ENCODE results near the gene ID1.
"Not testable (repeated sequence)": the region's sequence is repeated elsewhere in the genome, so short reads cannot be mapped to it uniquely, and the experiment has no call there.

Gene ID1

GRCh38 chr20:31637660-31638059, 32.6 kb downstream of the ID1 start, which contains the start of gene COX4I2:
TSS of gene COX4I2 (plus strand) at chr20:31637912. CDS start at chr20:31639018, 1,106 bp downstream.
- DNase-seq (ENCODE audit: low read depth) = no peak

GRCh38 chr20:31638317-31638716, 33.2 kb downstream of the ID1 start:
- no peak for DNase-seq (ENCODE audit: low read depth)

- no peak for DNase-seq (ENCODE audit: low read depth)
Measured at GRCh38 chr20:31638816-31639215, 33.7 kb downstream of the ID1 start.

GRCh38 chr20:31640259-31640658, 35.2 kb downstream of the ID1 start:
- no peak for DNase-seq (ENCODE audit: low read depth)

- no peak for DNase-seq (ENCODE audit: low read depth)
Measured at GRCh38 chr20:31641391-31641790, 36.3 kb downstream of the ID1 start.

- DNase-seq (ENCODE audit: low read depth) = no peak
Measured at GRCh38 chr20:31642837-31643236, 37.7 kb downstream of the ID1 start.

GRCh38 chr20:31643522-31643921, 38.4 kb downstream of the ID1 start:
- DNase-seq (ENCODE audit: low read depth) = no peak

GRCh38 chr20:31644701-31645100, 39.6 kb downstream of the ID1 start:
- DNase-seq (ENCODE audit: low read depth) = no peak

GRCh38 chr20:31648104-31648503, 43.0 kb downstream of the ID1 start:
- DNase-seq (ENCODE audit: low read depth) = not testable (repeated sequence)

- no peak for DNase-seq (ENCODE audit: low read depth)
Measured at GRCh38 chr20:31652917-31653396, 47.9 kb downstream of the ID1 start.

- DNase-seq (ENCODE audit: low read depth) = no peak
Measured at GRCh38 chr20:31653561-31653960, 48.5 kb downstream of the ID1 start.

- no peak for DNase-seq (ENCODE audit: low read depth)
Measured at GRCh38 chr20:31654534-31654933, 49.4 kb downstream of the ID1 start.

All from T follicular helper cell (primary cell).